GM21360 (cell line): ENCODE measurements around the gene FKBP15.
"Not testable (repeated sequence)": the region's sequence is repeated elsewhere in the genome, so short reads cannot be mapped to it uniquely, and the experiment has no call there.

Experiments used
- ATAC-seq: cut with Tn5 transposase; IDR thresholded peaks from one replicate; pipeline ENCODE4 v1.9.1; 2021; ENCODE audit warnings: mild to moderate bottlenecking, moderate library complexity; ENCODE audit not compliant: unreplicated experiment

FKBP15 gene

DNA sequence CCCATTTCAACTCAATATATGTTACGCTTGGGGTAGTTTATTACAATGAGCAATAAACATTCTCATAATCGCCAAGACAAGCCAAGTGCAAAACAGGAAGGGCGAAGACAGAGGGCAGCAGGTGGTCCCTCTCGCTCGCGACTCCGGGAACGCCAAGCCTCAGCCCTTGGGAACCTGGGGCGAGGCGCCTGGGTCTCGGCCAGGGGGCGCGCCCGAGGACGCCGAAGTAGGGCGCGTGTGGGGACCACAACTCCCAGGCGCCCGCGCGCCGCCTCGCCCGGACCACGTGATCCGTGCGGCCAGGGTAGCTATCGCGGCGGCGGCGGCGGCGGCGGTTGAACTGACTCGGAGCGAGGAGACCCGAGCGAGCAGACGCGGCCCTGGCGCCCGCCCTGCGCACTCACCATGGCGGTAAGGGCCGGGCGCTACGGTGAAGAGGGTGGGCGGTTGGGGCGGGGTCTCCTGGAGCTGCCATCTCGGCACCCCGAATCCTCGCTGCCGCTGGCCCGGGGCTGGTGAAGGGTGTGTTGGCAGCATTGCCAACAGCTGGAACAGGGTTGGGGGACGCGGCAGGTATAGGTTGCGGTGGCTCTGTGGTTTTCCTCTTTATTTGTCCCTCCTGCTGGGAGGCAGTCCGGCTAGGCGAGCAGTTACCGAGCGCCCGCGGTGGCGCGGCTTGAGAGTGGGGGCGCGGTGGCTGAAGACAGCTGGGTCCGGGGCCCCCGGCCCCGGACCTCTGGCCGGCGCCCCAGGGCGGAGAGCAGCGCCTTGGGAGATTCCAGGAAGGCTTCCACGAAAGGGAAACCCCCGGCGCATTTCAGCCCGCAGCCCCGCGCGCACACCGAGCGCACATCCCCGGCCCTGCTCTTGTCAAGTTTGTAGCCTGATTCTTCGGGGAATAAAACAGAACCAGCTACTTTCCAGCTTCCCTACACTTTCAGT, 70.1 kb downstream of the FKBP15 start, which contains the start of gene SLC31A2:
Gene SLC31A2, plus strand, starts transcription at position 338 of the 942 bp plus-strand sequence. Its CDS starts 68 bp downstream, at position 406.
- peak; percentile 98 for ATAC-seq

DNA sequence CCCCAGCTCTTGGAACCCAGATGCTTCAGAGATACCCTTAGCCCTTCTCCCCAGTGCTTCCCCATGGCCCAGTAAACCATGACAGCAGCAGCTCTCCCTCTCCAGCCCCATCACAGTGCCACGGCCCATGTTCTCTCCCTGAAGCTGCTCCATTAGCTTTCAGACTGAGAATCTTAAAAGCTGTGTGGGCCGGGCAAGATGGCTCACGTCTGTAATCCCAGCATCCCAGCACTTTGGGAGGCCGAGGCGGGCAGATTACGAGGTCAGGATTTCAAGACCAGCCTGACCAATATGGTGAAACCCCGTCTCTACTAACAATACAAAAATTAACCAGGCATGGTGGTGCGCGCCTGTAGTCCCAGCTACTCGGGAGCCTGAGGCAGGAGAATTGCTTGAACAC, 71.5 kb downstream of the FKBP15 start:
- ATAC-seq: not testable (repeated sequence)

DNA sequence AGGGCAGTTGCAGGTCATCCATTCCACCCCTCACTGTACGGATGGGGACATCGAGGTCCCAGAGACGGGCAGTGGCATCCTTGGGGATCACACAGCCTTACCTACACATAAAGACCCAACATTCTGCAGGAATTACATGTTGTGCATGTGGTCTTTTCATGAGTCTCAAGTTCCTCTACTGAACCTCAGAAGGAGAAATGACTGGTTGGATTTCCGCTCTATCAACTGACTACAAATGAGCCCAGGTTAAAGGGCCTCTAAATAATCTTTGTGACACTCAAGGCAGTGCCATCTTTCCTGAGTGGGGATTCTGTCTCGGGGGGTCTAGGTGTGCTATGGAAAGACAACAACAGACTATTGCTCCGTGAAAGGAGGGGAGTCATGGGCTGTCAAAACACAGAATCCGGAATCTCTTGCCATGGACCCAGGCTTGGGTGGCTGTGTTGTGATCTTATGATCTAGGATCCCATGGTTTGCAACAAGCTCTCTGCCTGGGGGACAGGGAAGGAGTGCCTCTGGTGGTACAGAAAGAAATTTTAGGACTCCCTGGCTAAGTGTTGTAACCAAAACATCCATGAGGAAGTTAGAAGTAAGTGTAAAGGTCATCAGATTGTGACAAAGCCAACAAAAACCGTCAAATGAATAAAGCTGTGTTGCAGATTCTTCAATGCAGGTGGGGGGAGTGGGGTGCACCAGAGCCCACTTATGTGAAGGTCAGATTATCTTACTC, 72.1 kb downstream of the FKBP15 start:
- no peak for ATAC-seq

DNA sequence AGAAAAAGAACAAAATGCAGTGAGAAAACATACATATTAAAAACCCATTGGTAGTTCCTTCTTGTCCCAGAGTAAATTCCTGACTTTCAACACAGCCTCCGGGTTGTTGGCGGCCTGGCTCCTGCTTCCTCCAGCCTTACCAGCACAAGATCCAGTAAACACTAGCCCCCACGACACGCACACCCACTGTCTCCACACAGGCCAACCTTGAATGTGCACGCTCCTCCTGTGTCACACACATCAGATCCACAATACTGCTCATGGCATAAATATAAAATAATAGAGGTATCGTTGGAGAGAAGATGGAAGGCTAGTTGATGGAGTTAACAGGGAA, 72.7 kb downstream of the FKBP15 start:
- no peak for ATAC-seq

DNA sequence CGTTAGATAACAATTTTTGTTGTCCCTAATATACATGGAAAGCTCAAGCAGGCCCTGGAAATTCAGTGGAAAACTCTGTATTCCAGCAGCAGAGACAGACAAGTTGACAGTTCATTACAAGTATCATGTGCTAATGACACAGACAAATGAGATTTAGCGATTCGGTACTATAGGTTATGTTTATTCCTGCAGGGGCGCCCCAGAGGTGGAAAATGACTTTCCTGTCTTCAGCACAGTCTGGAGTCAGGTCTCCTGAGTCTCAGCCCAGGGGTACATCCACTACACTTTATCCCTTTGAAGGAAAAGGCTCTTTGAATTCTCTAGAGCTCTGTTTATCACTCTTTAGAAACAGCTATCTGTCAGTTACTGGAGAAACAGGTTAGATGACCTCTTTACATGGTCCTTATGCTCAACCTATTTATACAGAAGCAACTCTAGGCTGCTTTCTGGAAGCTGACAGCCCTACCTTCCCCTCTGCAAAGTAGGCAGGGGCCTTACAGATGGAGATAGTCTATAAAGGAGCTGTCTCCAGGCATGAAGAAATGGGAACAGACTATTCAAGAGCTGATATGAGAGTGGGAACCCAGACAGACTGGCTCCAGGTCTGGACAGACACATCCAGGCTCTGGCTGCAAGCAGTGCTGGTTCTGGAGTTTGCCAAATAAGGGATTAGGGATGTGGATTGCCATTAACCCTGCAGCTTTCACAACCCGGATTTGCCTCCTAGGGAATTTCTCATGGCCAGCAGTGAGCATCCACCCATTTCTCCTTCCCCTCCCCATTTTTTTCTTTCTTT, 77.4 kb downstream of the FKBP15 start:
- ATAC-seq: no peak

DNA sequence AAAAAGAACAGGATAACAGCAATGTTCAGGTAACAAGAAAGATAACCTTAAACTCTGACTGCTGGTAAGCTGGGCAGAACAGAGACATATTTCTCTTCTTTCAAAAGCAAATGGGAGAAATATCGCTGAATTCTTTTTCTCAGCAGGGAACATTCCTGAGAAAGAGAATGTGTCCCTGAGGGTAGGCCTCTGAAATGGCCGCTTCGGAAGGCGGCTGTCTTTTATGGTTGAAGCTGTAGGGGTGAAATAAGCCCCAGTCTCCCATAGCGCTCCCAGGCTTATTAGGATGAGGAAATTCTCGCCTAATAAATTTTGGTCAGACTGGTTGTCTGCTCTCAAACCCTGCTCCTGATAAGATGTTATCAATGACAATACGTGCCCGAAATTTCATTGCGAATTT, 80.2 kb downstream of the FKBP15 start:
- not testable (repeated sequence) for ATAC-seq

DNA sequence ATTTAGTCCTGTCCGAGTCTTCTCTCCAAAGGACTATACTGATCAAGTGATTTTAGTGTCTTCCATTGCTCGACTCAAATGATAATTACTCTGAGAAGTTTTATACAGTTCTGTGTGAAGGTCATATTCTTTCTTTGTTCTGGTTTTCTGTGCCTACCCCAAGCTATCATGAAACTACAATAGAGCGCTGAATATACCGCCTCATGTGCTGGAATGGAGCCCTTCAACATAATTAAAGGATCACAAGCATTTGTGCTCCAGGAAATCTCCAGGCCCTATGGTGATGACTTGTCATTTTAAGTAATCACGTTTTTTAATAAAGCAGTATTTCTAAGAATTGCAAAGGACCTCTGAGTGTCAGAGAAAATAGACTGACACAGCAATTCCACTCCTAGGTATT, 81.1 kb downstream of the FKBP15 start:
- no peak for ATAC-seq

DNA sequence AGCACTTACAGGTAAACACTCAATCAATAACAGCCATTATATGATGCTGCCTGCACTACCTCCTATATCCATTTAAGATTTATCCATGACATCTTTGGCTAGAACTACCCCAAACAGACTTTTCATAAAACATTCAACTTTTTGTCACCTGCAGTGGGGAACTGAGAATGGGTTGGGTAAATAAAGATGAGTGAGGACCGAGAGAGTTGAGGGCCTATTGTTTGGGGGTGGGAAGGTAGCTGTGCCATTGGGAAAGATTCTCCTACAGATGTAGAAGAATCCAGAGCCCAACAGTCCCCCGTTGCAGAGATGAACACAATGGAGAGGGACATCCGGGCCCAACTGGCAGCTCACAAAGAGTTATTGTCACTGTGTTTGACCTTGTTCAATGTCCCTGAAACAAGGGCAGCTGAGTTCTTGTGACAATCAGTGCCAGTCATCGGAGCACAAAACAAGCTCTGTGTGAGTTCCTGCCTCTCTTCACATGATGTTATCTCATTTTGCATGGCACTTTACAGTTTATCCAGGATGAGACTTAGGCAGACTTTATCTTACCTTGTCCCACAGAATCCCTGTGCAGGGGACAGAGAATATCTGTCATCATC, 81.8 kb downstream of the FKBP15 start:
- ATAC-seq: no peak

DNA sequence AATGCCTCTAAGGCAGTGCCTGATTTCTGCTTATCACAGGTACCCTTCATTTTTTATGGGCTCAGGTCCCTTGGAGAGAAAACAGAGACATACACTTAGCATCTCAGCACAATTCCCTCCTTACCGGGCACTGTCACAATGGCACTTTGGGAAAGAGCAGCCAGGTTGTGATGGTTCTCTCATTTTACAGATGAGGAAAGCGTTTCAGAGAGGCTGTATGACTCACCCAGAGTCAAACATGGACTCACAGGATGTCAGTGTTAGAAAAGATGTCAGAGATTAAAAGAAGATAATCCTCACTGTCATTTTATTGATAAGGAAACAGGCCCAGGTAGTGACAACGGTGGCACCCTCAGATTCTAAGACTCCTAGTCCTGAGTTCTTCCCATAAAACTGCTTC, 82.3 kb downstream of the FKBP15 start:
- no peak for ATAC-seq

DNA sequence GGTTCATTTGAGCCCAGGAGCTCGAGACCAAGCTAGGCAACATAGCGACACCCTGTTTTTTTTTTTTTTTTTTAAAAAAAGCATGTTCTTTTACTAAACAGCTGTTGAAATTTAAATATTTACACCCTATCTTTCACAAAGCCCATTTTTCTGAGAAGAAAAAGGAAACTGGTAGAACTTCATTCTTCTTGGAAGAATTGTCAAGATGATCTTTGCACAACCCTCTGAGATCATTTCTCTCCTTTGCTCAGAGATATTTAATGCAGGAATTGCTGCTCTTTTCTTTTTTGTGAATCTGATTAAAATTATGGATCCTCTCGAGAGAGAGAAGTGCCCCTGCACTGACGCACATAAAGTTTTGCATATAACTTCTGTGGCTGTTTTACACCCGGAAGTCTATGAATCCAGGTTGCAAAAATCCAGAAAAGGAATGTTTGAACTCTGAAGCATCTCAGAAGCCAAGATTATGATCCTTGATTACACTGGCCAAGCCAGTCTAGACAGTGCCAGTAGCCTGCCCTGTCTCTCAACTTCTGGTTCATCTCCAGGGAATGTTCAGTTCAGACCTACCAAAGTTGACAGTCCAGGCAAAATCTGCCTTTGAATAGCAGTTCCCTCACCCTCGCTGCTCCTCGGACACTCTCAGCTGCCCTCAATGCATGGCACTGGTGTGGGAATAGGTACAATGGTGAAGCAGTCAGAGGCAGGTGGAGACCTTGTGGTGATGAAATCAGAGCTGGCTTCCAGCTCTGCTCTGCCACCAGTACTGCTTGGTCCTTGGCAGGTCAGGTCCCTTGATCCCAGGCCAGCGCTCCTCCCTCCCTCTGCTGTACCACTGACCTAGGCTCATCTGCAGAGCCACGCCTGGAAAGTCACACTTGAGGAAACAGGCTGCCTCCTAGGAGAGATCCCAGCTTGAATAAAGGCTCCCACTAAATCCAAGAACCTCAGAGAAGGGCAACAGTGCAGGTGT, 83.6 kb downstream of the FKBP15 start:
- ATAC-seq: no peak

DNA sequence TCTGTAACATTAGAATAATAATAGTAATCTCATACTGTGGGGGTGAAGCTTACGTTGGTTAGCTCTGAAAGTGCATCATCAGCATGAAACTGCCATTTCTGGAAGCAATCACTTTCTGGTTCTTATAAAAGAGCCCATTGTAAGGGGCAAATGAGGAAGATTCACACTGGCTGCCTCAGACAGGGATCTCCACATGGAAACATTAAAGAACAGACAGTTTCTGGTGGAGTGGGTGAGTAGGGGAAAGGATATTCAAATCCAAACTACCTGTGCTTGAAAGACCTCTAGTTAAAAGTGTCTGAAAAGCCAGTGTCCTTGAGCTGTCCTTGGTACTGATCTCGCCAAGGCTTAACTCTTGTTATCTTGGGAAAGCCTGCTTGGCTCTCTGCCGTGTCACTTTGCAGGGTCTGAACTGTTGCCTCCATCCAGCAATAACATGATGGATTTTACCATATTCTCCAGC, 89.4 kb downstream of the FKBP15 start:
- no peak for ATAC-seq

DNA sequence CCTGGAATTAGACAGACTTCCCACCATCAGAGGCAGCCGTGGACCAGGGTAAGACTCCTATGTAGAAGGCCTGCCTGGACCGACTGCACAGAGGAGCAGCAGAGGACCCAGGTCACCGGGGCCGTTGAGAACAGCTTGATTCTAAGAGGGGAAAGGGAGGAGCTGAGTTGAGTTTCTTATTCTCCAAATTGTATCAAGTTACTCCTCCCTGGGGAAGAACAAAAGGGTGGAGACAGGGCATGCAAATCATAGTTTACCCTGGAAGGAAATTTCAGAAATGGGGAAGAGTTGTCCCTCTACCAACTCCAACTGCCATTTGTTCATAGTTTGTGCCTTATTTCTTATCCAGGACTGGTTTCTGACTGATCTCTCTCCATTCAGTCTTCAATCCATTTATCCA, 91.2 kb downstream of the FKBP15 start:
- ATAC-seq: no peak

DNA sequence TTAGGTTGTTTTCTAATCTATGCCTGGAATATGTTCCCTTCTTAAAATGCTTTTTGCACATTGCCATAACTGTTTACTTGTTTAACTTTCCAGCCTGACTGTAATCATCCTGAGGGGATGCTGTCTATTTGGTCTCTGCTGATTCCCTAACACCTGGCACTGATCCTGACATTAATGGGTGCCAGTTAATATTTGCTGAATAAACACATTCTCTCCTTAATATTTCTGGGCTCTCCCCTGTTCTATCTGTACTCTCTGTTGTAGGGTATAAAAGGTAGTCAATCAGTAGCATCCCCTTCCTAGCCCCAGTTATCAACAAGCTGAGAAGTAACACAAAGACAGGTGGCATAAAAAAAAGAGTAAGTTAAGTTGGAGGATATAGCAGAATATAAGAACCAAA, 91.6 kb downstream of the FKBP15 start:
- ATAC-seq: no peak

DNA sequence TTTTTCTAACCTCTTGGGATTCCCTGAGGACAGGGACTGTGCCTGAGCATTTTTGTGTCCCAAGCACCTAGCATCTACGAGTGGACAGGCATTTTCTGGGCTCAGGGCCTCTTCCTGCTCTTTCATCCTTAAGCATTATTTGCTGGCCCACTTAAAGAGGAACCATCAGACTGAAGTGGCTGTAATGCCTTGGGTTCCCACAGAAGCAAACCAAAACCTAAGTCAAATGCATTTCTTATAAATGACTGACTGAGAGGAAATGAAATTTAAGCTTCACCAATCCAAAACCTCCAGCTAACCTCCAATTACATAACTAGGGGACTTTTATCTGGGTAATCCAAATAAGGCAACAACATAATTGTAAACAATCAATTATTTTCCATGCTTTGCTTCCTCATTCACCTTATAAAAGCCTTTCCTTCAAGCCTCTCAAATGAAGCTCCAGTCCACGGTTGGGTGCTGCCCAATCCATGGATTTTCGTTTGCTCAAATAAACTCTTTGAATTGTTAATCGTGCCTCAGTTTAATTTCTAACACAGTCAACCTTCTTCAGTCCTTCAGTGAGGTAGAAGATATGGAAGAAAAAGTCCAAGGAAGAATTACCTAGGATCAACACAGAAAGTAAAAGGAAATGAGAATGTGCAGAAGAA, 95.6 kb downstream of the FKBP15 start:
- no peak for ATAC-seq

DNA sequence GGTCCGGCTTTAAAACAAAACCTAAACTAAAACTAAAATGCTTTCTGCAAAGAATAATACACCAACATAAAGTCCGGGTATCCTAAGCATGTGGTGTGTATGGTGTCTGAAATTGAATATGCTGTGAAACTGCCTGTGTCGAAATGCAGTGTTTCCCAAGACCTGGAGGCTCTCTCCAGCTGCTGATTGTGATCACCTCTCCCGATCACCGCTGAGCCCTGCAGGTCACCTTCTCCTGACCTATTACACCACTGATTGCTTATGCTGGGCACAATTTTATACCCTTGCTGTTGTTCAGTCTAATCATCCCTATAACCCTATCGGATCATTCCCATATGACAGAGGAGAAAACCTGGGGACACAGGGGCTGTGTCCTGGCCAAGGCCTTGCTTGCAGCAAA, 102.2 kb downstream of the FKBP15 start:
- not testable (repeated sequence) for ATAC-seq
